T-helper 2 cell treated with Interferon-gamma antibody and Interleukin-4, amounts not matched to agents 5 μg/mL and 100 μg/mL, for 36 hours (primary cell): ENCODE data around the gene OVOL1.
"Not testable (repeated sequence)": the region's sequence is repeated elsewhere in the genome, so short reads cannot be mapped to it uniquely, and the experiment has no call there.

Experiments used
- DNase-seq: peaks from one replicate; pipeline ENCODE4 v3.0.0; 2021; ENCODE audit warnings: low spot score
- H3K27ac Mint-ChIP-seq: one replicate; pipeline ENCODE4 v1.8.0; 2021; ENCODE audit warnings: mild to moderate bottlenecking, mixed read lengths
- H3K27me3 Mint-ChIP-seq: one replicate; pipeline ENCODE4 v1.8.0; 2021; ENCODE audit warnings: low read depth, mixed read lengths
- H3K36me3 Mint-ChIP-seq: one replicate; pipeline ENCODE4 v1.8.0; 2021; ENCODE audit warnings: low read depth, mixed read lengths
- H3K4me1 Mint-ChIP-seq: one replicate; pipeline ENCODE4 v1.8.0; 2021; ENCODE audit warnings: low read depth, mixed read lengths
- H3K4me3 Mint-ChIP-seq: one replicate; pipeline ENCODE4 v1.8.0; 2022; ENCODE audit warnings: mild to moderate bottlenecking, moderate library complexity, mixed read lengths
- H3K9me3 Mint-ChIP-seq: one replicate; pipeline ENCODE4 v1.8.0; 2021; ENCODE audit warnings: mixed read lengths

OVOL1 gene

GRCh38 chr11:65786786-65787636 lies at the start of gene OVOL1:
Gene OVOL1, plus strand, starts transcription at chr11:65787063. Its CDS starts 311 bp downstream, at chr11:65787374.
- H3K9me3 Mint-ChIP-seq = no peaks in the 10 kb centered on the region
- H3K27me3 Mint-ChIP-seq = peaks cover 40% of the 10 kb centered on the region
- peaks cover 32% of the 10 kb centered on the region for H3K4me1 Mint-ChIP-seq
- DNase-seq = no peak
- peak within 1 kb of the TSS; percentile 74 for H3K4me3 Mint-ChIP-seq
- peaks cover 1% of the 10 kb centered on the region for H3K36me3 Mint-ChIP-seq
- no peak within 1 kb of the TSS for H3K27ac Mint-ChIP-seq

- Mint-ChIP-seq H3K27ac (no peak overlapping the region), H3K4me1 (no peaks in the 10 kb centered on the region), H3K9me3 (peaks cover 15% of the 10 kb centered on the region)
Observed at GRCh38 chr11:65739022-65739421, 47.8 kb upstream of the OVOL1 start.

DNA sequence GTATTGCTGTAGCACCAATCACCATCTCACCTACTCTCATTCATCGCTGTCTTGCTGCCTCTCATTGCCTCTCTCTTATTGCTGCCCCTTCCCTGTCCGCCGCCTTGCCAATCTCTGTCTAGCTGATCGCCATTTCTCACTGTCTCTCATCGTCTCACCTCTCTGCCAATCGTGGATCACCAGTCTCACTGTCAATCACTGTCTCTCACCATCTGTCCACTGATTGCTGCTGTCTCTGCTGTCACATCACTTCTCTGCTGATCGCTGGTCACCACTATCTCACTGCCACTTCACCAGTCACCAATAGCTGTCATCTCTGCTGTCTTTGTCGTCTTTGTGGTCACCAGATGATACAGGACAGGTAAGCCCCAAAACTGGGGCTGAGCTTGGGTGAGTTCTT lies 45.7 kb upstream of the OVOL1 start:
- H3K9me3 Mint-ChIP-seq = peaks cover 10% of the 10 kb centered on the region
- no peak for DNase-seq
- no peak overlapping the region for H3K27ac Mint-ChIP-seq
- H3K4me1 Mint-ChIP-seq = no peaks in the 10 kb centered on the region
- H3K4me3 Mint-ChIP-seq = no peak overlapping the region
- H3K27me3 Mint-ChIP-seq = peaks cover 17% of the 10 kb centered on the region
- H3K36me3 Mint-ChIP-seq = no peaks in the 10 kb centered on the region

More at GRCh38 chr11:65739022-65739421, 47.8 kb upstream of the OVOL1 start:
- no peaks in the 10 kb centered on the region for H3K36me3 Mint-ChIP-seq
- H3K4me3 Mint-ChIP-seq = no peak overlapping the region
- DNase-seq = no peak
- peaks cover 12% of the 10 kb centered on the region for H3K27me3 Mint-ChIP-seq

- no peaks in the 10 kb centered on the region for H3K36me3 Mint-ChIP-seq
- no peak overlapping the region for H3K27ac Mint-ChIP-seq
- DNase-seq = no peak
- H3K27me3 Mint-ChIP-seq = peaks cover 19% of the 10 kb centered on the region
- no peaks in the 10 kb centered on the region for H3K9me3 Mint-ChIP-seq
- no peak overlapping the region for H3K4me3 Mint-ChIP-seq
- no peaks in the 10 kb centered on the region for H3K4me1 Mint-ChIP-seq
Observed at GRCh38 chr11:65742353-65742752, 44.5 kb upstream of the OVOL1 start.

GRCh38 chr11:65743681-65744025 lies 43.2 kb upstream of the OVOL1 start:
- no peaks in the 10 kb centered on the region for H3K9me3 Mint-ChIP-seq
- DNase-seq = no peak
- peaks cover 14% of the 10 kb centered on the region for H3K27me3 Mint-ChIP-seq
- H3K36me3 Mint-ChIP-seq = no peaks in the 10 kb centered on the region
- H3K4me1 Mint-ChIP-seq = no peaks in the 10 kb centered on the region
- H3K27ac Mint-ChIP-seq = no peak overlapping the region
- no peak overlapping the region for H3K4me3 Mint-ChIP-seq

GRCh38 chr11:65744026-65744698 lies 42.7 kb upstream of the OVOL1 start:
- no peak for DNase-seq
- Mint-ChIP-seq H3K27me3 (peaks cover 19% of the 10 kb centered on the region), H3K27ac (no peak overlapping the region), H3K36me3 (no peaks in the 10 kb centered on the region), H3K4me3 (no peak overlapping the region), H3K4me1 (no peaks in the 10 kb centered on the region), H3K9me3 (no peaks in the 10 kb centered on the region)

GRCh38 chr11:65744699-65745042 lies 42.2 kb upstream of the OVOL1 start:
- no peak overlapping the region for H3K27ac Mint-ChIP-seq
- no peak overlapping the region for H3K4me3 Mint-ChIP-seq
- no peaks in the 10 kb centered on the region for H3K4me1 Mint-ChIP-seq
- DNase-seq = no peak
- H3K36me3 Mint-ChIP-seq = no peaks in the 10 kb centered on the region
- peaks cover 24% of the 10 kb centered on the region for H3K27me3 Mint-ChIP-seq
- no peaks in the 10 kb centered on the region for H3K9me3 Mint-ChIP-seq

GRCh38 chr11:65745049-65745448 lies 41.8 kb upstream of the OVOL1 start:
- no peak overlapping the region for H3K4me3 Mint-ChIP-seq
- H3K9me3 Mint-ChIP-seq = no peaks in the 10 kb centered on the region
- DNase-seq = no peak
- no peak overlapping the region for H3K27ac Mint-ChIP-seq
- no peaks in the 10 kb centered on the region for H3K36me3 Mint-ChIP-seq
- peaks cover 28% of the 10 kb centered on the region for H3K27me3 Mint-ChIP-seq
- no peaks in the 10 kb centered on the region for H3K4me1 Mint-ChIP-seq

- H3K4me1 Mint-ChIP-seq, H3K4me3 Mint-ChIP-seq, H3K27me3 Mint-ChIP-seq, DNase-seq, H3K36me3 Mint-ChIP-seq, H3K9me3 Mint-ChIP-seq, H3K27ac Mint-ChIP-seq: not testable (repeated sequence)
Observed at GRCh38 chr11:65762169-65762568, 24.7 kb upstream of the OVOL1 start.

DNA sequence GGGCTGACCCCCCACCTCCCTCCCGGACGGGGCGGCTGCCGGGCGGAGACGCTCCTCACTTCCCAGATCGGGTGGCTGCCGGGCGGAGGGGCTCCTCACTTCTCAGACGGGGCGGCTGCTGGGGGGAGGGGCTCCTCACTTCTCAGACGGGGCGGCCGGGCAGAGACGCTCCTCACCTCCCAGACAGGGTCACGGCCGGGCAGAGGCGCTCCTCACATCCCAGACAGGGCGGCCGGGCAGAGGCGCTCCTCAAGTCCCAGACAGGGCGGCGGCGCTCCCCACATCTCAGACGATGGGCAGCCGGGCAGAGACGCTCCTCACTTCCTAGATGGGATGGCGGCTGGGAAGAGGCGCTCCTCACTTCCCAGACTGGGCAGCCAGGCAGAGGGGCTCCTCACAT lies 24.0 kb upstream of the OVOL1 start:
- not testable (repeated sequence) for H3K4me1 Mint-ChIP-seq, DNase-seq, H3K36me3 Mint-ChIP-seq, H3K27me3 Mint-ChIP-seq, H3K9me3 Mint-ChIP-seq, H3K4me3 Mint-ChIP-seq, H3K27ac Mint-ChIP-seq

DNA sequence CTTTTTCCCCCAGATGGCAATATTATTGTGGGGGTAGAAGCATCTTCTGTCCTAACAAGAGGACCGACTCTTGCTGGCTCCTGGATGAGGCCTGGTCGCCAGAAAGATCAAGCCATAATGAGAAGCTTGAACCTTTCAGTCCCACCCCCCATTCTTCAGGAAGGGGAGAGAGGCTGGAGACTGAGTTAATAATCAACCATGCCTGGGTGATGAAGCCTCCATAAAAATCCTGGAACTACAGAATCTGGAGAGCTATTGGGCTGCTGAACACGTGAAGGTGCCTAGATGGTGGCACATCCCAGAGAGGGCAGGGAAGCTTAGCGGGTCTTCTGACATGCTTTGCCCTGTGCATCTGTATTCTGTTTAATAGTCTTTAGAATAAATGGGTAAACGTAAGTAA lies 22.4 kb upstream of the OVOL1 start:
- no peak for DNase-seq
- no peaks in the 10 kb centered on the region for H3K4me1 Mint-ChIP-seq
- peaks cover 5% of the 10 kb centered on the region for H3K27me3 Mint-ChIP-seq
- no peak overlapping the region for H3K27ac Mint-ChIP-seq
- H3K4me3 Mint-ChIP-seq = no peak overlapping the region
- H3K36me3 Mint-ChIP-seq = no peaks in the 10 kb centered on the region
- no peaks in the 10 kb centered on the region for H3K9me3 Mint-ChIP-seq

DNA sequence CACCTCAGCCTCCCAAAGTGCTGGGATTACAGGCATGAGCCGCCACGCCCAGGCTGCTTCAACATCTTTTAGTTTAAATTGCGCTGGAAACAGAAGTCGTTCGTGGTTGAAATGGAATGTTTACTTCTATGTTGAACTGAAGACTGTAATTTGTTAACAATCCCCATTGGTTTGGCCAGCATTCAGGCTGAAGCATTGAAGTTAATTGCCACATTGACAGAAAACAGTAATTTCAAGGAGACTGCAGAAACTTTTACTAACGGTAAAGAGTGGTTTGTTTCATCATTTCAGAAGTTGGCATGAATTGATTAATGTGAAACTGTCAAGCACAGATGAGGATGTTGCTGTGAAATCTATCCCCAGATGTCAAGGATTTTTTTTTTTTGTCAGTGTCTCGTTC lies 20.3 kb upstream of the OVOL1 start:
- no peak for DNase-seq
- Mint-ChIP-seq H3K9me3 (no peaks in the 10 kb centered on the region), H3K27me3 (peaks cover under 1% of the 10 kb centered on the region), H3K27ac (no peak overlapping the region), H3K4me1 (peaks cover 3% of the 10 kb centered on the region), H3K36me3 (peaks cover 2% of the 10 kb centered on the region), H3K4me3 (no peak overlapping the region)

- peaks cover 3% of the 10 kb centered on the region for H3K4me1 Mint-ChIP-seq
- no peaks in the 10 kb centered on the region for H3K9me3 Mint-ChIP-seq
- H3K27ac Mint-ChIP-seq = no peak overlapping the region
- H3K36me3 Mint-ChIP-seq = peaks cover 2% of the 10 kb centered on the region
- no peak overlapping the region for H3K4me3 Mint-ChIP-seq
- H3K27me3 Mint-ChIP-seq = no peaks in the 10 kb centered on the region
- DNase-seq = no peak
Observed at GRCh38 chr11:65767406-65767805, 19.5 kb upstream of the OVOL1 start.

GRCh38 chr11:65767806-65768205 lies 19.1 kb upstream of the OVOL1 start:
- H3K27ac Mint-ChIP-seq, DNase-seq, H3K4me1 Mint-ChIP-seq, H3K4me3 Mint-ChIP-seq, H3K9me3 Mint-ChIP-seq, H3K36me3 Mint-ChIP-seq, H3K27me3 Mint-ChIP-seq: not testable (repeated sequence)
